Natural killer cell (primary cell): Measurements from ENCODE around the gene AUTS2. TPM values are rescaled to one million over a fixed set of nuclear protein-coding genes. Genes with fewer than 3 reads are reported as not detected.

ENCODE experiments used
- ATAC-seq, 3 donors: fragments of 150-1000 bp in 2 of 3; fragments of 200-7000 bp in 1 of 3; cut with Tn5 transposase; 1 replicate in 1 of 3; 2 replicates in 2 of 3; pipeline ENCODE4 v1.10.0; 2021; ENCODE audit warnings: mild to moderate bottlenecking in 2 of 3, moderate library complexity in 2 of 3
- DNase-seq, 2 donors: peaks; one replicate each; pipeline versions ENCODE4 v3.0.0 to v3.0.0-alpha.2; 2013 to 2021; ENCODE audit warnings: mixed read lengths in 1 of 2
- H3K27ac ChIP-seq: one replicate; pipeline ENCODE4 v1.5.1; 2013; ENCODE audit warnings: mild to moderate bottlenecking, low read length
- H3K27me3 ChIP-seq: one replicate; pipeline ENCODE4 v1.6.1; 2013; ENCODE audit warnings: low read length; ENCODE audit not compliant: control insufficient read depth, insufficient read depth
- H3K36me3 ChIP-seq: one replicate; pipeline ENCODE4 v1.6.1; 2013; ENCODE audit warnings: low read length; ENCODE audit not compliant: control insufficient read depth, insufficient read depth
- H3K4me1 ChIP-seq: one replicate; pipeline ENCODE4 v1.6.1; 2013; ENCODE audit warnings: low read length; ENCODE audit not compliant: control insufficient read depth, insufficient read depth
- H3K4me3 ChIP-seq: one replicate; pipeline ENCODE4 v1.5.1; 2013; ENCODE audit warnings: low read length
- H3K9me3 ChIP-seq: one replicate; pipeline ENCODE4 v1.6.1; 2013; ENCODE audit warnings: low read length; ENCODE audit not compliant: control insufficient read depth, insufficient read depth
- H3K27ac Mint-ChIP-seq, 2 donors: one replicate each; pipeline ENCODE4 v1.8.0; 2022; ENCODE audit warnings: mild to moderate bottlenecking in 2 of 2, mixed read lengths in 2 of 2, moderate library complexity in 1 of 2
- H3K27me3 Mint-ChIP-seq, 2 donors: one replicate each; pipeline ENCODE4 v1.8.0; 2022; ENCODE audit warnings: low read depth in 2 of 2, mixed read lengths in 2 of 2
- H3K36me3 Mint-ChIP-seq: one replicate; pipeline ENCODE4 v1.8.0; 2022; ENCODE audit warnings: mixed read lengths
- H3K4me1 Mint-ChIP-seq, 2 donors: one replicate each; pipeline ENCODE4 v1.8.0; 2022; ENCODE audit warnings: mixed read lengths in 2 of 2
- H3K4me3 Mint-ChIP-seq: one replicate; pipeline ENCODE4 v1.8.0; 2022; ENCODE audit warnings: mild to moderate bottlenecking, moderate library complexity, mixed read lengths
- H3K9me3 Mint-ChIP-seq, 2 donors: one replicate each; pipeline ENCODE4 v1.8.0; 2022; ENCODE audit warnings: mixed read lengths in 2 of 2
- WGBS: methylation state at CpG from one replicate; pipeline ENCODE4 v1.1.7; 2013; ENCODE audit warnings: missing lambda C conversion rate; ENCODE audit not compliant: insufficient coverage; 5-methylcytosine and 5-hydroxymethylcytosine counted together
- intact Hi-C: fragments of 100-400 bp; cut with micrococcal nuclease; formaldehyde crosslinking; loops from one replicate; pipeline ENCODE4 v1.14.2; 2022
- total RNA-seq, 4 donors: library from RNA; stranded (reverse); fragments of 120-200 nt in 1 of 4; gene quantifications; one replicate each; pipeline versions ENCODE4 v1.2.3 to v1.2.4, GENCODE V29; 2013 to 2022
- TF ChIP-seq, protein P1 (sequence below): fragments of 200-600 bp; IDR thresholded peaks from one replicate; pipeline ENCODE4 v1.8.0; 2022; ENCODE audit warnings: antibody characterized with exemption

The AUTS2 gene
- total RNA-seq, 3 donors from 2014 or later (not counting 1 experiment from before 2014, with no cell fraction given), result 147 to 197 (median 155) TPM

DNA sequence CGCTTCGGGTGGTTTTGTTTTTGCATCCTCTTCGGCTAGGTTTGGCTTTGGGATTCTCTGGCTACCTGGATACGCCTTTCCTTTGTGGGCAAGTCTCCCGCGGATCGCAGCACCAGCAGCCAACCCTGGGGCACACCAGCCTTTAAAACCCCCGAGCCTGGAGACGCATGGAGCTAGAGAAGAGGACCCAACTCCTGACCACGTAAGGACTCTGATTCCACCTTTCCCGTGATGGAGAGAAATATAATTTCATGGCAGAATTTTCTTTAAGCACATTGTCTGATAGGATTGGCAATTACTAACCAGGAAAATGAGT, 998.3 kb downstream of the AUTS2 start:
- H3K9me3 ChIP-seq, result no peaks in the 10 kb centered on the region
- H3K27me3 Mint-ChIP-seq, result peaks cover 33 to 37% of the 10 kb centered on the region in 2 donors
- intact Hi-C loops, result loop anchor here (5.0 kb wide), 1 partner anchor 101 kb away; no protein-coding TSS in a partner anchor
- no peaks in the 10 kb centered on the region for H3K36me3 ChIP-seq
- TF ChIP-seq, protein P1, sequence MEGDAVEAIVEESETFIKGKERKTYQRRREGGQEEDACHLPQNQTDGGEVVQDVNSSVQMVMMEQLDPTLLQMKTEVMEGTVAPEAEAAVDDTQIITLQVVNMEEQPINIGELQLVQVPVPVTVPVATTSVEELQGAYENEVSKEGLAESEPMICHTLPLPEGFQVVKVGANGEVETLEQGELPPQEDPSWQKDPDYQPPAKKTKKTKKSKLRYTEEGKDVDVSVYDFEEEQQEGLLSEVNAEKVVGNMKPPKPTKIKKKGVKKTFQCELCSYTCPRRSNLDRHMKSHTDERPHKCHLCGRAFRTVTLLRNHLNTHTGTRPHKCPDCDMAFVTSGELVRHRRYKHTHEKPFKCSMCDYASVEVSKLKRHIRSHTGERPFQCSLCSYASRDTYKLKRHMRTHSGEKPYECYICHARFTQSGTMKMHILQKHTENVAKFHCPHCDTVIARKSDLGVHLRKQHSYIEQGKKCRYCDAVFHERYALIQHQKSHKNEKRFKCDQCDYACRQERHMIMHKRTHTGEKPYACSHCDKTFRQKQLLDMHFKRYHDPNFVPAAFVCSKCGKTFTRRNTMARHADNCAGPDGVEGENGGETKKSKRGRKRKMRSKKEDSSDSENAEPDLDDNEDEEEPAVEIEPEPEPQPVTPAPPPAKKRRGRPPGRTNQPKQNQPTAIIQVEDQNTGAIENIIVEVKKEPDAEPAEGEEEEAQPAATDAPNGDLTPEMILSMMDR, result no peak
- peaks cover 0 to 3% of the 10 kb centered on the region in 2 donors for H3K9me3 Mint-ChIP-seq
- no peak overlapping the region for H3K27ac ChIP-seq
- no peaks in the 10 kb centered on the region for H3K36me3 Mint-ChIP-seq
- peaks cover 13% of the 10 kb centered on the region for H3K4me1 ChIP-seq
- no peak overlapping the region for H3K4me3 ChIP-seq
- H3K27me3 ChIP-seq, result peaks cover 13% of the 10 kb centered on the region
- ATAC-seq (no peak), DNase-seq (no peak)
- peaks cover 12 to 19% of the 10 kb centered on the region in 2 donors for H3K4me1 Mint-ChIP-seq
- WGBS, result 81% methylated on average over 11 of the region's 11 CpGs
- H3K27ac Mint-ChIP-seq, result no peak overlapping the region
- H3K4me3 Mint-ChIP-seq, result peak overlapping the region; percentile 73

DNA sequence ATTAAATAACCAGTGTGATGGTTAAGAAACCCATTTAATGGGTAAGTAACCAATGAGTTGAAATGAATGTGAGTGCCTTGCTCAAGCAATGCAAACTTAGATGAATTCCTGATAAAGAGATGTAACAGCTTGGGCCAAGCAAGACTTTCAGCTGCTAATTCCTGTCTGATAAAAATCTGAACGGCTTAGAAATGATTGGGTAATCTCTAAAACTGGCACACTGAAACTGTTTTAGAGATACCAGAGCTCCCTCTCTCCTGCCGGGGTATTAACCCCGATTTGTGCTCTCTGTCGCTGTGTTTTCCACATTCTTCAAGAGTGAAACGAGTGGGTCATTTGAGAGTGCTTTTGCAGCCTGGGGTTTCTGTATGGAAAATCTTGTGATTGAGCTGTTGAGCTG, 998.8 kb downstream of the AUTS2 start:
- 84% methylated on average over 5 of the region's 5 CpGs for WGBS
- DNase-seq (no peak), ATAC-seq (no peak)
- Histone ChIP-seq H3K4me3 (no peak overlapping the region), H3K4me1 (peaks cover 13% of the 10 kb centered on the region), H3K36me3 (no peaks in the 10 kb centered on the region), H3K27me3 (peaks cover 13% of the 10 kb centered on the region), H3K27ac (no peak overlapping the region), H3K9me3 (no peaks in the 10 kb centered on the region)
- Mint-ChIP-seq H3K4me1 (peaks cover 12 to 20% of the 10 kb centered on the region in 2 donors), H3K4me3 (peak overlapping the region; percentile 73), H3K27me3 (peaks cover 33 to 37% of the 10 kb centered on the region in 2 donors), H3K27ac (no peak overlapping the region), H3K9me3 (peaks cover 0 to 3% of the 10 kb centered on the region in 2 donors), H3K36me3 (no peaks in the 10 kb centered on the region)
- intact Hi-C loops, result loop anchor here (5.0 kb wide), 1 partner anchor 100 kb away; no protein-coding TSS in a partner anchor
- TF ChIP-seq, protein P1, result no peak

DNA sequence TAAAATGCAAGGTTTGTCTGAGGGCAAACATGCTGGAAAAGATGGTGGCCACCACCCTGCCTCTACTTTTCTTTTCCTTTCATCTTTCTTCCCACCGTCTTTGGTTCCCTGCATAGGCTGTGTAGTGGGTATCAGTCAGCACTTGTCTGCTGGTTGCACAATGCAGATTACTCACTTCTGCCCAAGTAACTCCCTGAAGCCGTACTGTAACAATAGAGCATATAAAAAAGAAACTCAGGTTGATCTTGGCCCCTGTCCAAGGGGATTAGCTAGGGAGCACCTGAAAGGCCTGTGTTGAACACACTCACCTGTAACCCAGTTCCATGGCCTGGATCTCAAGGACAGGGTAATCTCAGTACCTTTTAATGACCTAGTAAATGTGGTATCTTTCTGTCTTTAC, 1000.7 kb downstream of the AUTS2 start:
- ATAC-seq (no peak), DNase-seq (no peak)
- TF ChIP-seq, protein P1, result no peak
- Histone ChIP-seq H3K9me3 (no peaks in the 10 kb centered on the region), H3K27me3 (peaks cover 13% of the 10 kb centered on the region), H3K27ac (no peak overlapping the region), H3K4me1 (peaks cover 13% of the 10 kb centered on the region), H3K36me3 (no peaks in the 10 kb centered on the region), H3K4me3 (no peak overlapping the region)
- 100% methylated on average over 2 of the region's 2 CpGs for WGBS
- Mint-ChIP-seq H3K4me3 (no peak overlapping the region), H3K27ac (no peak overlapping the region), H3K36me3 (no peaks in the 10 kb centered on the region), H3K27me3 (peaks cover 33 to 37% of the 10 kb centered on the region in 2 donors), H3K4me1 (peaks cover 12 to 20% of the 10 kb centered on the region in 2 donors), H3K9me3 (peaks cover 0 to 3% of the 10 kb centered on the region in 2 donors)
- intact Hi-C loops, result loop anchor here (5.0 kb wide), 1 partner anchor 98 kb away; no protein-coding TSS in a partner anchor
